Immature natural killer cell (primary cell): ENCODE data around the gene GABRR2. TPM values are rescaled to one million over a fixed set of nuclear protein-coding genes. Genes with fewer than 3 reads are reported as not detected.
"Not testable (repeated sequence)": the region's sequence is repeated elsewhere in the genome, so short reads cannot be mapped to it uniquely, and the experiment has no call there.

Source experiments
- DNase-seq, 3 donors: peaks; one replicate each; pipeline ENCODE4 v3.0.0; 2022; ENCODE audit warnings: mixed read lengths in 1 of 3
- H3K27ac Mint-ChIP-seq, 6 donors: one replicate each; pipeline ENCODE4 v1.8.0; 2020; ENCODE audit warnings: mixed read lengths in 6 of 6, mild to moderate bottlenecking in 5 of 6, inconsistent platforms in 4 of 6, moderate library complexity in 3 of 6
- H3K27me3 Mint-ChIP-seq, 3 donors: one replicate each; pipeline ENCODE4 v1.8.0; 2020 to 2021; ENCODE audit warnings: low read depth in 3 of 3, mild to moderate bottlenecking in 3 of 3, mixed read lengths in 3 of 3, moderate library complexity in 3 of 3, inconsistent platforms in 1 of 3
- H3K36me3 Mint-ChIP-seq, 3 donors: one replicate each; pipeline ENCODE4 v1.8.0; 2020; ENCODE audit warnings: mixed read lengths in 3 of 3, inconsistent platforms in 2 of 3, mild to moderate bottlenecking in 2 of 3
- H3K4me1 Mint-ChIP-seq, 2 donors: one replicate each; pipeline ENCODE4 v1.8.0; 2020; ENCODE audit warnings: inconsistent platforms in 2 of 2, mild to moderate bottlenecking in 2 of 2, mixed read lengths in 2 of 2, moderate library complexity in 1 of 2
- H3K4me3 Mint-ChIP-seq, 5 donors: one replicate each; pipeline ENCODE4 v1.8.0; 2020; ENCODE audit warnings: mild to moderate bottlenecking in 5 of 5, mixed read lengths in 5 of 5, inconsistent platforms in 3 of 5, moderate library complexity in 3 of 5
- H3K9me3 Mint-ChIP-seq, 6 donors: one replicate each; pipeline ENCODE4 v1.8.0; 2020; ENCODE audit warnings: mild to moderate bottlenecking in 6 of 6, mixed read lengths in 6 of 6, inconsistent platforms in 4 of 6, moderate library complexity in 3 of 6
- polyA plus RNA-seq, 3 donors: library from polyadenylated mRNA; unstranded; fragments of 300-500 nt; fragmentation: Illumina TruSeq; gene quantifications; one replicate each; pipeline ENCODE4 v1.2.3, GENCODE V29; 2021

Gene GABRR2
- polyA plus RNA-seq, 3 donors from 2014 or later = not detected

GRCh38 chr6:89254569-89254968, 60.5 kb downstream of the GABRR2 start:
- no peak for DNase-seq
- no peaks in the 10 kb centered on the region for H3K9me3 Mint-ChIP-seq
- H3K27me3 Mint-ChIP-seq = peaks cover 0 to 6% (median 0%) of the 10 kb centered on the region in 3 donors
- H3K36me3 Mint-ChIP-seq = no peaks in the 10 kb centered on the region
- no peak overlapping the region for H3K27ac Mint-ChIP-seq
- H3K4me3 Mint-ChIP-seq = no peak overlapping the region
- no peaks in the 10 kb centered on the region for H3K4me1 Mint-ChIP-seq

GRCh38 chr6:89252907-89253306, 62.2 kb downstream of the GABRR2 start:
- Mint-ChIP-seq H3K36me3 (no peaks in the 10 kb centered on the region), H3K27ac (peak overlapping the region in 1 of 6 donors; percentile 2), H3K27me3 (peaks cover 0 to 8% (median 0%) of the 10 kb centered on the region in 3 donors), H3K9me3 (no peaks in the 10 kb centered on the region), H3K4me1 (no peaks in the 10 kb centered on the region), H3K4me3 (no peak overlapping the region)
- no peak for DNase-seq

- H3K4me1 Mint-ChIP-seq = no peaks in the 10 kb centered on the region
- no peaks in the 10 kb centered on the region for H3K36me3 Mint-ChIP-seq
- no peak for DNase-seq
- H3K4me3 Mint-ChIP-seq = no peak overlapping the region
- H3K27me3 Mint-ChIP-seq = peaks cover 0 to 8% (median 0%) of the 10 kb centered on the region in 3 donors
- H3K27ac Mint-ChIP-seq = no peak overlapping the region
- H3K9me3 Mint-ChIP-seq = no peaks in the 10 kb centered on the region
Measured at GRCh38 chr6:89251976-89252375, 63.1 kb downstream of the GABRR2 start.

- Mint-ChIP-seq H3K36me3 (no peaks in the 10 kb centered on the region), H3K9me3 (no peaks in the 10 kb centered on the region), H3K27me3 (peaks cover 0 to 8% (median 5%) of the 10 kb centered on the region in 3 donors), H3K4me1 (no peaks in the 10 kb centered on the region), H3K27ac (no peak overlapping the region), H3K4me3 (no peak overlapping the region)
- DNase-seq = no peak
Measured at GRCh38 chr6:89251170-89251569, 63.9 kb downstream of the GABRR2 start.

- no peak overlapping the region for H3K4me3 Mint-ChIP-seq
- no peaks in the 10 kb centered on the region for H3K9me3 Mint-ChIP-seq
- no peaks in the 10 kb centered on the region for H3K4me1 Mint-ChIP-seq
- no peaks in the 10 kb centered on the region for H3K36me3 Mint-ChIP-seq
- H3K27ac Mint-ChIP-seq = no peak overlapping the region
- DNase-seq = no peak
- peaks cover 0 to 10% (median 5%) of the 10 kb centered on the region in 3 donors for H3K27me3 Mint-ChIP-seq
Measured at GRCh38 chr6:89250239-89250638, 64.9 kb downstream of the GABRR2 start.

- peak in 1 of 3 donors; percentile 3 for DNase-seq
- no peaks in the 10 kb centered on the region for H3K9me3 Mint-ChIP-seq
- H3K4me3 Mint-ChIP-seq = no peak overlapping the region
- no peak overlapping the region for H3K27ac Mint-ChIP-seq
- H3K4me1 Mint-ChIP-seq = peaks cover 8 to 9% of the 10 kb centered on the region in 2 donors
- H3K27me3 Mint-ChIP-seq = peaks cover 2 to 12% (median 5%) of the 10 kb centered on the region in 3 donors
- no peaks in the 10 kb centered on the region for H3K36me3 Mint-ChIP-seq
Measured at GRCh38 chr6:89244241-89244985, 70.7 kb downstream of the GABRR2 start.

DNA sequence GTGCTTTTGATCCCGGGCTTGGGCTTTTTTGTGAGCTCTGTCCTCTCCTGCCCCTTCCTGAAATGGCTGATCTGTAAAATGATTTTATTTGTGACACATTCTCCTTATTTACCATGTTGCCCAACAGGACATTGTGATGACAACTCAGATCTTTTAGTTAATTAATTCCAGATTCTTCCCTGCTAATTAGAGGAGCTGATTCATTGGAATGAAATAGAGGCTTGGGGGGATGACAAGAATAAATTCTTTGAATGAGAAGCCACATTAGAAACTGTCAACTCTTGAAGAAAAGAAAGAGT, 71.8 kb downstream of the GABRR2 start:
- H3K9me3 Mint-ChIP-seq = no peaks in the 10 kb centered on the region
- H3K27ac Mint-ChIP-seq = no peak overlapping the region
- DNase-seq = no peak
- H3K4me3 Mint-ChIP-seq = no peak overlapping the region
- peaks cover 5 to 9% (median 5%) of the 10 kb centered on the region in 3 donors for H3K27me3 Mint-ChIP-seq
- H3K4me1 Mint-ChIP-seq = peaks cover 14 to 15% of the 10 kb centered on the region in 2 donors
- no peaks in the 10 kb centered on the region for H3K36me3 Mint-ChIP-seq

DNA sequence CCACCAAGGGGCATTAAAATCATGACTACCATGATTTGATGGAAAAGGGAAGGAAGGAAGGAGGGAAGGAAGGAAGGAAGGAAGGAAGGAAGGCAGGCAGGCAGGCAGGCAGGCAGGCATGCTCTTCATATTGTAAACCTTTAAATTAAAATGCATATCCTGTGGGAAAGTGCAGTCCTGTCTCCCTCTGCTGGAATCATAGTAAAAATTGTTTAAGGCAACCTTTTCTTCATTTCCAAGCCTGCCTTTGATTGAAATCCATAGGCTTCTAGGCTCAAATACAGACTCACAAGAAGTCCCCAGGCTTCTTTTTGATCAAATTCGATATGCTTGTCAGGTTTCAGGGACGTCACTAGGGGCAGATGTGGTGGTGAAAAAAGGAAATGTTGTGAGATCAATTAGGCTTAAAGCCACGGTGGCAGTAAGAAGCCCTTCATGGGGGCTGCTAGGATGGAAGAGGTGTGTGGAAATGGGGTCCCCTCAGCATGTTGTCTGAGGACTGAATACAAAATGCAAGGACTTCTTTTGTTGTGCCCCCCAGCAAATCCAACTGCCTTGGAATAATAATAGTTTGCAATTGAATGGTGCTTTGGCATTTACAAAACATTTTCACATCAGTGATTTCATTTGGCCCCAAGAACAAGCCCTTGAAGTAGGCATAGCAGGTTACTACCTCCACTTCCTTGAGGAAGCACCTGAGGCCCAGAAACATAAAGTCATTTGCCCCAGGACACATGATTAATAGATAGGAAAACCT, 72.3 kb downstream of the GABRR2 start:
- no peaks in the 10 kb centered on the region for H3K36me3 Mint-ChIP-seq
- peak overlapping the region in 1 of 6 donors; percentile 68 for H3K27ac Mint-ChIP-seq
- no peaks in the 10 kb centered on the region for H3K9me3 Mint-ChIP-seq
- H3K4me1 Mint-ChIP-seq = peaks cover 14 to 15% of the 10 kb centered on the region in 2 donors
- peak in 2 of 3 donors; percentile 7 to 34 for DNase-seq
- no peak overlapping the region for H3K4me3 Mint-ChIP-seq
- H3K27me3 Mint-ChIP-seq = peaks cover 5 to 9% (median 5%) of the 10 kb centered on the region in 3 donors

DNA sequence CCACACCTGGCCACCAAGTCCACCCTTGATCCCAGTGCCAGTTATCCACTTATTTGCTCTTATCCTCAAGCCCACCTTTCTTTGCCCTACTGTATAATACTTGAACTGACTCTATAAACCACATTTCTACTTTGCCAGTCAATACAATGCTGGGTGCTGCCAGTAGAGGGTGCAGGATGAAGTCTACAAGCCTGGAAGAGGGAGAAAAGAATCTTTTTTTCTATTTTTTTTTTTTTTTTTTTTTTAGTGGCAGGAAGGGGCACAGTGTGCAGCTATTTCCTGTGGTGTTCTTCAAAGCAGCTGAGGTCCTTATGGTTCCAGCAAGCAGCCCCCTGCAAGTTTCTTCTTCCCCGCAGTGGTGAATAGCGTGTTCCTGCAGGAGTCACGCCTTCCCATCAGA, 75.8 kb downstream of the GABRR2 start:
- Mint-ChIP-seq H3K27ac (peak overlapping the region in 2 of 6 donors; percentile 9 to 12), H3K36me3 (no peaks in the 10 kb centered on the region), H3K27me3 (peaks cover 0 to 9% (median 5%) of the 10 kb centered on the region in 3 donors), H3K4me3 (peak overlapping the region; percentile 14 to 45 (median 41)), H3K9me3 (peaks cover 0 to 5% (median 0%) of the 10 kb centered on the region in 6 donors), H3K4me1 (peaks cover 14 to 15% of the 10 kb centered on the region in 2 donors)
- peak; percentile 48 to 54 (median 48) for DNase-seq

GRCh38 chr6:89237158-89237557, 77.9 kb downstream of the GABRR2 start:
- Mint-ChIP-seq H3K4me3 (no peak overlapping the region), H3K9me3 (peaks cover 0 to 5% (median 0%) of the 10 kb centered on the region in 6 donors), H3K36me3 (no peaks in the 10 kb centered on the region), H3K4me1 (peaks cover 23 to 29% of the 10 kb centered on the region in 2 donors), H3K27ac (no peak overlapping the region), H3K27me3 (peaks cover 3 to 15% (median 8%) of the 10 kb centered on the region in 3 donors)
- DNase-seq = no peak

- Mint-ChIP-seq H3K27ac (peak overlapping the region in 4 of 6 donors; percentile 2 to 69 (median 58)), H3K27me3 (peaks cover 3 to 11% (median 6%) of the 10 kb centered on the region in 3 donors), H3K4me3 (peak overlapping the region; percentile 77 to 94 (median 83)), H3K4me1 (peaks cover 8 to 15% of the 10 kb centered on the region in 2 donors)
- not testable (repeated sequence) for H3K36me3 Mint-ChIP-seq, H3K9me3 Mint-ChIP-seq
- DNase-seq = peak; percentile 12 to 22 (median 21)
Measured at GRCh38 chr6:89233605-89234004, 81.5 kb downstream of the GABRR2 start.

DNA sequence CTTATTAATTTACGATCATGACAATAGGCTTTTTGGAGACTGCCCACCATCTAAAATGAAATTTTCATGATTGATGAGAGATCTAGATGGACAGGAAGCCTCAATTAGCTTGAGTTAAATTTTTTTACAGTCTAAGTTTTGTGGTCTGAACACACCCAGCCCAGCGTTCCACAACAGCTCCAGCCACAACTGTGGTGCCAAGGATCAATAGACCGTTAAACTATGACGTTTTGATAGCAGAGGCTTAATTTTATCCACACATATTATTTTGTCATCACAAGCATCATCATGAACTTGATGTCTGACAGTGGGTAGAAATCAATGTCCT, 92.4 kb downstream of the GABRR2 start:
- Mint-ChIP-seq H3K27me3 (peaks cover 0 to 5% (median 5%) of the 10 kb centered on the region in 3 donors), H3K27ac (no peak overlapping the region), H3K4me3 (no peak overlapping the region), H3K36me3 (no peaks in the 10 kb centered on the region), H3K4me1 (no peaks in the 10 kb centered on the region), H3K9me3 (peaks cover 0 to 4% (median 0%) of the 10 kb centered on the region in 6 donors)
- DNase-seq = no peak

- no peak for DNase-seq
- Mint-ChIP-seq H3K27ac (no peak overlapping the region), H3K27me3 (peaks cover 0 to 5% (median 5%) of the 10 kb centered on the region in 3 donors), H3K4me1 (no peaks in the 10 kb centered on the region), H3K9me3 (peaks cover 0 to 4% (median 0%) of the 10 kb centered on the region in 6 donors), H3K36me3 (no peaks in the 10 kb centered on the region), H3K4me3 (no peak overlapping the region)
Measured at GRCh38 chr6:89221971-89222711, 93.0 kb downstream of the GABRR2 start.

- Mint-ChIP-seq H3K27ac (no peak overlapping the region), H3K4me1 (no peaks in the 10 kb centered on the region), H3K9me3 (peaks cover 0 to 4% (median 0%) of the 10 kb centered on the region in 6 donors), H3K36me3 (no peaks in the 10 kb centered on the region), H3K27me3 (peaks cover 0 to 5% (median 5%) of the 10 kb centered on the region in 3 donors), H3K4me3 (no peak overlapping the region)
- no peak for DNase-seq
Measured at GRCh38 chr6:89221129-89221528, 94.0 kb downstream of the GABRR2 start.
